ENCODE results near the gene NR3C2. TPM values are rescaled to one million over a fixed set of nuclear protein-coding genes. Genes with fewer than 3 reads are reported as not detected.

NR3C2 gene
- total RNA-seq, 2 donors from 2014 or later = 0.44 to 0.82 TPM

DNA sequence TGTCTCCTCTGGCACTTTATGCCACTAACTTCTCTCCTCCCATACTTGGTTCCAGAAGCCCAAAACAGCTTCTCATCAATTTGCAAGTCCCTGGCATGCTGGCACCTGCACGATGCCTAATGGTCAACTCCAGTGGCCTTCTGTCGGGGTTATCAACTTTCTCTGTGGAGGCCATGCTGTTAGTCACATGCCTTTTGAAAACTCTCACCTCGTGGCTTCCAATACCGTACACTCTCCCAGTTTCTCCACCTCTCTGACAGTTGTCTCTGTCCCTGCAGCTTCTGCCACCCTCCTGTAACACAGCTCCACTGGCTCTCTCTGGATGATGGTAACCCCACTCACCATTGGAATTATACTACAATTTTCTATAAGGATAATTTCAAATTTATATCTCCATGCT, 324.0 kb downstream of the NR3C2 start:
- no peaks in the 10 kb centered on the region for H3K27me3 Mint-ChIP-seq (ENCODE audit: insufficient read depth)
- no peak overlapping the region for H3K27ac ChIP-seq (ENCODE audit: low read depth, low read length)
- DNase-seq = no peak
- WGBS, 2 experiments (ENCODE audit: insufficient coverage in 1 of 2, insufficient read length in 1 of 2) = 89 to 97% methylated on average over 4 of the region's 4 CpGs
- H3K36me3 ChIP-seq (ENCODE audit: control insufficient read depth, insufficient read depth, low read length) = no peaks in the 10 kb centered on the region
- H3K4me3 ChIP-seq (ENCODE audit: low read length) = no peak overlapping the region
- no peak overlapping the region for H3K27ac Mint-ChIP-seq
- H3K9ac ChIP-seq (ENCODE audit: extremely low read depth, low read length, poor library complexity, severe bottlenecking) = no peak overlapping the region
- peaks cover under 1% of the 10 kb centered on the region for H3K36me3 Mint-ChIP-seq (ENCODE audit: low read depth)
- peaks cover 16% of the 10 kb centered on the region for H3K9me3 ChIP-seq (ENCODE audit: control insufficient read depth, low read length)
- H3K27me3 ChIP-seq (ENCODE audit: control insufficient read depth, insufficient read depth, low read length, poor library complexity, severe bottlenecking) = no peaks in the 10 kb centered on the region
- no peaks in the 10 kb centered on the region for H3K4me1 ChIP-seq (ENCODE audit: control insufficient read depth, insufficient read depth, low read length)
- no peaks in the 10 kb centered on the region for H3K4me1 Mint-ChIP-seq
- no peak for TF ChIP-seq CTCF (conservative IDR thresholded peaks at IDR 0.05)
- H3K9me3 Mint-ChIP-seq = peaks cover 24% of the 10 kb centered on the region
- no peak overlapping the region for H3K4me3 Mint-ChIP-seq

DNA sequence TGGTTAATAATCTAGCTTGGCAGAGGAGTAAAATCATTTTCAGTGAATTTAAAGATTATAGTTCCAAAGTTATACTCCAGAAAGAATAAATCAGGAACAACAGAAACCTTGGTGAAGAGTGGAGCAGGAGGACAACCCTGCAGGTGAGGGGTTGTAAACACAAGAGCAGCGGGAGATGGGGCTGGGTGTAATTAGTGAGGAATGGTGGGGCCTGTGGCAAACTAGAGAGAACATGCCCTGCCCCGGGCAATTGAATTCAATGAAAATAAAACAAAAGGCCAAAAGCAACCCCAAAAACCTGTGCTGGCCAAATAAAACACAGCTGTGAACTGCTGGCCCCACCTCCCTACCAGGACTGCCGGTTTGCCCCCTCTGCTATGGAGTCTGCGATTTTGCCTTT, 325.2 kb downstream of the NR3C2 start:
- Histone ChIP-seq H3K36me3 (ENCODE audit: control insufficient read depth, insufficient read depth, low read length) (no peaks in the 10 kb centered on the region), H3K9ac (ENCODE audit: extremely low read depth, low read length, poor library complexity, severe bottlenecking) (no peak overlapping the region), H3K9me3 (ENCODE audit: control insufficient read depth, low read length) (peaks cover 4% of the 10 kb centered on the region), H3K27ac (ENCODE audit: low read depth, low read length) (no peak overlapping the region), H3K4me3 (ENCODE audit: low read length) (no peak overlapping the region), H3K4me1 (ENCODE audit: control insufficient read depth, insufficient read depth, low read length) (no peaks in the 10 kb centered on the region), H3K27me3 (ENCODE audit: control insufficient read depth, insufficient read depth, low read length, poor library complexity, severe bottlenecking) (no peaks in the 10 kb centered on the region)
- Mint-ChIP-seq H3K36me3 (ENCODE audit: low read depth) (no peaks in the 10 kb centered on the region), H3K27me3 (ENCODE audit: insufficient read depth) (no peaks in the 10 kb centered on the region), H3K4me1 (no peaks in the 10 kb centered on the region), H3K9me3 (peaks cover 12% of the 10 kb centered on the region), H3K4me3 (no peak overlapping the region), H3K27ac (no peak overlapping the region)
- 83 to 93% methylated on average over 1 to 4 of the region's 4 CpGs for WGBS, 2 experiments (ENCODE audit: insufficient coverage in 1 of 2, insufficient read length in 1 of 2)
- TF ChIP-seq CTCF (conservative IDR thresholded peaks at IDR 0.05) = peak; percentile 24
- DNase-seq = no peak

DNA sequence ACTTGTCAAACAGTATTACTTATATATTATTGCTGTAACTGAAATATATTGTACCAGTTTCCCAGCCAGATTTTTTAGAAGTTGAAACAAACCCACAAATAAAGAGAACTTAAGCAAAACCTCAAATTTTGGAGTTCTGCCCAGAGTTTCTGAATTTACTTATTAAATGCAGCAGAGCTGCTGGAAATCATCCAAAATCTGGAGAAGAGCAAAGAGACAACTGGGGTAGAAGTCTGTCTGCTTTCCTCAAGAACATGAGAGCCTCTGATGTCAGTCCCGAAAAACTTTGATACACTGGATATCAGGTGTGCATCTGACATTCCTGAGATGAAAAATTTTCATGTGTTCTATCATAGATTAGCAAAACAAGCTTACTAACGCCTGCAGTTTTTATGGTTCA, 325.9 kb downstream of the NR3C2 start:
- Mint-ChIP-seq H3K4me3 (no peak overlapping the region), H3K9me3 (peaks cover 6% of the 10 kb centered on the region), H3K36me3 (ENCODE audit: low read depth) (no peaks in the 10 kb centered on the region), H3K27me3 (ENCODE audit: insufficient read depth) (no peaks in the 10 kb centered on the region), H3K4me1 (peaks cover 2% of the 10 kb centered on the region), H3K27ac (no peak overlapping the region)
- Histone ChIP-seq H3K9me3 (ENCODE audit: control insufficient read depth, low read length) (no peaks in the 10 kb centered on the region), H3K36me3 (ENCODE audit: control insufficient read depth, insufficient read depth, low read length) (no peaks in the 10 kb centered on the region), H3K4me1 (ENCODE audit: control insufficient read depth, insufficient read depth, low read length) (no peaks in the 10 kb centered on the region), H3K27ac (ENCODE audit: low read depth, low read length) (no peak overlapping the region), H3K4me3 (ENCODE audit: low read length) (no peak overlapping the region), H3K9ac (ENCODE audit: extremely low read depth, low read length, poor library complexity, severe bottlenecking) (no peak overlapping the region), H3K27me3 (ENCODE audit: control insufficient read depth, insufficient read depth, low read length, poor library complexity, severe bottlenecking) (no peaks in the 10 kb centered on the region)
- DNase-seq = no peak
- WGBS, 2 experiments (ENCODE audit: insufficient coverage in 1 of 2, insufficient read length in 1 of 2) = 88 to 92% methylated on average over 2 of the region's 2 CpGs
- TF ChIP-seq CTCF (conservative IDR thresholded peaks at IDR 0.05) = no peak
